CD4-positive, alpha-beta T cell treated with Interleukin-12 subunit alpha and Interleukin-12 subunit beta, for 1 hour (primary cell): Measurements from ENCODE around the gene EN2.

Source experiments
- DNase-seq: peaks from one replicate; pipeline ENCODE4 v3.0.0-alpha.2; 2020

EN2 gene

DNA sequence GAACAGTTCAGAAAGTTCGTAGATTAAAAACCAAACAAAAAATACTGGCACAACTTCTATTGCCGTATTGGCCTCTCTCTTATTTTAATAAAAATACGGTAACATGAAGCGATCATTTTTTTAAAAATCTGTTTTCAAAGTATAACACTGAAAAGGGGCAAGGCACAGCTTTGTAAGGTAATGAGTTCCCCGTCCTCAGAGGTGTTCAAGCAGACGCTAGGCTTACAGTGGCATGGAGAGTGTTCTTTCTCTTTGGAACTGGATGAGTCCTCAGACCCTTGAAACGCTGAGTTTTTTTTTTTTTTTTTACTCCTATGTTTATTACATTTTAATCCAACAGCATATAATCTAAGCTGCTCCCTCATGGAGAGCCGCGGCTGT, 7.8 kb downstream of the EN2 start:
- DNase-seq = no peak

DNA sequence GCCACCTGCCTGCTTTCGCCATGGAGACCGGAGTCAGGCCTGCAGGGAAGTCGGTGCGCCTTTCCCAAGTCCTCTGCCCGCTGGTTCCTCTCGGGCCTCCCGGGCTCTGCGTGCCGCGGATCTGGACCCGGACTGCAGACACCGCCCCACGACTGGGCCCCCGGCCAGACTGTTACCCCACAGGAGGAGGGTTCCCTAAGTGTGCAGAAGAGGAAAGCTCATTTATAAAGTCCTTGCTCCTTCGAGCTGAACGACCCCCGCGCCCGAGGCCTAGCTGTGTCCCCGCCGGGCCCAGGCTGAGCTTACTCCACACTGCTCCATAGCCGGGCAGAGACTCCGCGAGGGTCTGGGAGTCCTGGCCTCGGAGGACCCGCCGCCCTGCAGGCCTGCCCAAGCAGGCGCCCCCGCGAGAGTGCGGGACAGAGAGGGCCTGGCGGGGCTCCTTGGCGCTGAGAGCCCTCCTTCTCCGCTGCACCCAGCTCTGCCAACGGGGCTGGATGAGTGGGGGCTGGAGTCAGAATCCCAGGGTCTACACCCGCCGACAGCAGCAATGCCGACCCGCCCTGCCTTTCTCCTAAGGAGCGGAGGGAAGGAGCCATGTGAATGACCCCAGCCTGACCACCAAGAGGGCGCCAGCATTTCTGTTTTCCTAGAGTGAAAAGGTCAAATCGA, 8.3 kb downstream of the EN2 start:
- no peak for DNase-seq

DNA sequence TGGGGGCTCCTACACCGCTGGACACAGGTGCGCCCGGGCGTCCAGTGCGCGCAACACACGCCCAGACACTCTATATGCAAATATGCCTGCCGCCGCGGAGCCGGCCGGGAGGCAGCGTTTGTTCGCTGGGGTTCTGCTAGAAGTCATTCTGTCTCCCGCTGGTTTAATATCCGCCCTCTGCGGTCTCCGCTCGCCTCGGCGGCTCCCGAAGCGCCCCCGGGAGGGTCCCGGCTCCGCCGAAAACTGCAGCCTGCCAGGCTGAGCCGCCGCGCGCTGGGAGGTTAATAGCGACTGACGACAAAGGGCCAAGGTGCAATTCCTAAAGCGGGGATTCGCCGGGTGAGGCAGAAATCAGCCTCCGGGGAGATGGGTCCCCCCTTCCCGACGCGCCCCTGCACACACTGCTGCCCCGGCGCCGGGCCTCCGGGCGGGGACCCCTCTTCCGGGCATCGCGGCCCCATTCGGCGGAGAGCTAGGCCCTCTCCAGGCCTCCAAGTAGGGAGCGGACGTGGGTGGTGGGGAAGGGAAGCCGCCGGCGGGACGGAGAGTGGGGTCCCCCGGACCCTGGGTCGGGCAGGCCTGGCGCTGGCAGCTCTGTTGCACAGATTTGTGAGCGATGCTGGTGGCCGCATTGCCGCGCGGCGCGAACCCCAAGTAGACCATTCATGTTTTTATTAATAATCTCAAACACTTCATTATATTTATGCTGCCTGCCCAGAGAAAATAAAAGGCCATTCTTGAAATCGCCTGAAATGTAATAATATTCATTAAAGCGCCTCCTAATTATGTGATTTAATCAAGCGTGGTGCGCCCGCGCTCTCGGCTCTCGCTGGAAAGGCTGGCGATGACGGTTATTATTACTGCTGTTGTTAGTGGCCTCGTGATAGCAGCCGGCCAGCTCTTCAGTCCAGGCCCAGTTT, 9.1 kb downstream of the EN2 start:
- DNase-seq = no peak

DNA sequence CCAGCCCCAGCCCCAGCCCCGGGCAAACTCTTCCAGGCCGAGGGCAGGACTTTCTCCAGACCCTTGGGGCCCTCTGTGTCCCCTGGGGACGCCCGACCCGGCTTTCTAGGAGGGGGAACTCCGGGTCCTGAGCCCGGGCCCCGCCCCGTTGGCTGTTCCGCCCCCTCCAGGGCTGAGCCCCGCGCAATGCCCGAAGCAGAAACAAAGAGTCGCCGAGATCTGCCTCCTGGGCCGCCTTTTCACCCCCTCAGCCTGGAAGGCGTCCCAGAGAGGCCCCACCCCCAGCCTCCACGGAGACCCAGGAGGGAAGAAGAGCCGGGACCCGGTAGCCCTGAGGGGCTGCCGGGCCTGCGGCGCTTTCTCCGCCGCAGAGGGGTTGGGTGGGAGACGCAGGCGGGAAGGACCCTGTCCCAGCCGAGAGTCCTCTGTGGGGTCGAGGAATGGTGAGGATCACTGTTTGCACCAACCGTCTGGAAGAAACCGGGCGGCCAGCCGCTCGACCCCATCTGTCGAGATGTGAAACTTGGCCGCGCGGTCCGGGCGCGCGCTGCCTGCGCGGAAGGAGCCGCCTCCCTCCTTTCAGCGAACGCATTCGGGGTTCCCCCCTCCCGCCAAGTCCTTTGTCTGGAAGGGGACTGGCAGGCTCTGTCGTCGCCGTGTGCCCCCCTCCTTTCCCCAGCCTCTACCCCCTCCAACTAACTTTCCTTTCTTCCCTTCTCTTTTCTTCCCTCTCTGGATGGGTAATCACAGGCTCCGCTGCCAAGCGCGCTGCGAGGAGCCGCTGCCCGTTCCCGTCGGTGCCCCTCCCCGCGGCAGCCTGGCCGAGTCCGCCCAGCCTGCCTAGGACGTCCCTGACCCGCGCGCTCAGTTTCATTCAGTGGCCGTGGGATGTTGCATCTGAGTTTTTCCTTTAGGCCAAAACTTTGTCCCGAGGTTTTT, 10.2 kb downstream of the EN2 start:
- DNase-seq = no peak

DNA sequence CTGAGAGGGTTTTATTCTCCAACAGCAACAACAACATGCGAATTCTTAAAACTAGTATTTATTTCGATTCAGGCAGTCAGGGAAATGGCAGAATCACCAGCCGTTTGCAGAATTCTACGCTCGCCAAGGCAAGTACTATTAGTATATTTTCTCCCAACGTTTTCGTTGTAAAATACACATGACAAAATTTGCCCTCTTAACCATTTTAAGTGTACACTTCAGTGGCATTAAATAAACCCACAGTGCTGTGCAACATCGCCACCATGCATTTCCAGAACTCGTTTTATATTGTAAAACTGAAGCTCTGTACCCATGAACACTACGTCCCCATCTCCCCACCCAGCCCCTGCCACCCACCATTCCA, 10.8 kb downstream of the EN2 start:
- DNase-seq = no peak

DNA sequence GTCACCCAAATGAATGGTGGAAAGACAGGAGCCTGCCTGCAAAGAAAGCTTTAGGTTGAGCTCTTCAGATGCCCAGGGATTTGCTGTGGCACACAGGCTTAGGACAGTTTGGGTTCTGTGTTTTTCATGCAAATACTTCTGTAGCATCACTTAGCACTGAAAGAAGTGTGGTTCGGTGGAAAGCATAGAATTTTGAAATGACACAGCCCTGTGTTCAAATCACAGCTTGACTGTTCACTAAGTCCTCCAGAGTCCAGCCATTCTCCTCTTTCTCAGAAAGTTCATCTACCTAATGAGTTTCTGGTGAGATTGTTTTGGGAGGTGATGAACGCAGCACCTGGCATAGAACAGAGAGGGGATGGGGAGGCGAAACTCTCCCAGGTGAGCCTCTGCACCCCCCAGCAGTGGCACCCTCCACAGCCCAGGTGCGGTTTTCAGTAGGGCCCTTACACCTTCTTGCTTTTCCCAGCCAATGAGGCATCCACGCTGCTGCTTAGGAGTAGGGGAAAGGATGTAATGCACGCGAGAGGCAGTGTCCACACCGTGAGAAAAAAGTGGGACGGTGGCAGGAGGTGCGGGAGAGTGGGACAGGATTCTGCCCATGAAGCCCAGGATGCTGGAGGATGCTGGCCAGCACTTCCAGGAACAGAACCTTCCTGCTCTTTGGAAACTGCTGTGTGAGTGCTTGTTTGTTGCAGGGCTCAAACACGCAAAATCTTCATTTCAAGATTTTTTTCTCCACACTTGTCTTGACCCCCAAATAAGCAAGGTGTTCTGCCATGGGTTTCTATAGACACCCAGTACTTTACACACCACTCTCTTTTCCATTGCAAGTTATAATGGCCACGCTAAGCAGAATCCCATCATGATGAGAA, 11.6 kb downstream of the EN2 start:
- DNase-seq = no peak

DNA sequence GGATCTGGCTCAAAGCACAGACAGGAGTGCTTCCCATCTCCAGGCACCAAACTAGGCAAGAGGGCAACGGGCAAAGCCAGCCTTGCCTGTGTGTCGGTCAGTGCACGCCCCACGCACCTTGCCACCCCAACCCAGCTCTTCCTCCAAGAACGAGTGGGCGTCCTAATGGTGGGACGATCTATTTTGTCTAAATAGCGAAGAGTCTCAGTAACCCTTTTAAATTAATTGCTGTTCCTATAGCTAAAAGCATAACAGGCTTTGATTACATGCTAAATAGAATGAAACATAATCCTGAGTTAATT, 12.2 kb downstream of the EN2 start:
- no peak for DNase-seq

DNA sequence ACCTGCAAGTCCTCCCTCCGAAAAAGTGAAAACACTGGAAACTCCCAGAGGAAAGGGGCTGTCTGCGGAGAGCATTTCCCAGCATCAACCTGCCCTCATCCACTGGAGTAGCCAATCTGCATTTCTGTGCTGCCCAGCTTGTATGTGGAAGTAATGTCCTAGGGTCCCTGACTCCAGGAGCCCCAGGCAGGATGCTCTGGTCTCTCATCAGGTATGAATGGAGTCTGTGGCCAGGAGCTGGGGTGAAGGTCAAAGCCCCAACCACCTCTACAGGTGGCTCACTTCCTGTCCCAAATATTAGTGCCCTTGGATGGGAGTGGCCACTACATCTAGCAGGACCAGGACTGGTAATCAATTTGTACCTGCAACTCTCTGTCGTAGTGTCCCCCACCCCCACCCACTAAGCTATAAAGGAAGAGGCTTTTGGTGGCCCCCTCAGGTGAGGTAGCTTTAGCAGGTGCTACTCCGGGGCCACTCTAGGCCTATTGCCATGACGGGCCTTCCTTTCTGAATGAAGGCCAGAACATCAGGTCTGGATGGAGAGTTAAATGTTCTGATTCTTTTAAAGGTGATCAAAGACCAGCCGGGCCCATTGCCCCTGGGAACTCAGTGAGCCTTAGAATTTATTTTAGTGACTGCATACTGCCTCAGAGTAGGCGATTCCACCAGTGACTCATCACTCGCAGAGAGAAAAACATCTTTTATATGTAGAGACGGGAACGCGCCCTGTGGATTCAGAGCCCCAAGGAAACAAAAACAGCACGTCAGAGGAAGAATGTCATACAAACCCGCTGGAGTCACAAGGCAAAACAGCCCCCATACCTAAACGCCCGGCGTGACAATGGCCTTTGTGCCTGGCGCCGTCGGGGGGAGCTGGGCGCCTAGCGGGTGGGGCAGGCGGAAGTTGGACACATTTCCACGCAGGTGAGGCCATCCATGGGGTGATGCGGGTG, 13.0 kb downstream of the EN2 start:
- no peak for DNase-seq

DNA sequence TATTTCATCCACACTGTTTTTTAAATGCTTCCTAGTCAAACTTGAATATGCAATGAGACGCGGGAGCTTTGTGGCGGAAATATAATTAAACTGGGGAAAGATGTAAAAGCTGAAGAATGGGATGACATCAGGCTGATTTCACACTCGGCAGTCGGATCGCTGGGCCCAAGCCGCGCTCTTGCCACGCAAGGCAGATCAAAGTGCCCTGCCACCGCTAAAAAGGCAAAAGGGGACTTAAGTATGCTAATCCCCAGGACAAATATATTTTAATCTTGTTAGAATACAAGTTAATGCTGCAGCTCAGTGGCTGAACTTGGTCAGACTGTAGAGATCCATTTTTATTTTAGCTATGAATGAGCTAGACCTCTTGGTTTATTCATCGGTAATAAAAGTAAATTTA, 13.8 kb downstream of the EN2 start:
- no peak for DNase-seq

DNA sequence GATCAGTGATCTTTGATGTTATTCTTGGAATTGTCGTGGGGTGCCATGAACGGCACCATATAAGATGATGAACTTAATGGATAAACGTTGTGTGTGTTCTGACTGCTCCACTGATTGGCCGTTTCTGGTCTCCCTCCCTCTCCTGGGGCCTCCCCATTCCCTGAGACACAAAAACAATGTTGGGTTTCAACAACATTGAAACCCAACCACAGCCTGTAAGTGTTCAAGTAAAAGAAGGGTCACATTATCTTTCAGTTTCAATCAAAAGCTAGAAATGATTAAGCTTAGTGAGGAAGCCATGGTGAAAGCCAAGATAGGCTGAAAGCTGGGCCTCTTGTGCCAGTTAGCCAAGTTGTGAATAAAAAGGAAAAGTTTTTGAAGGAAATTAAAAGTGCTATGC, 19.5 kb downstream of the EN2 start:
- no peak for DNase-seq

DNA sequence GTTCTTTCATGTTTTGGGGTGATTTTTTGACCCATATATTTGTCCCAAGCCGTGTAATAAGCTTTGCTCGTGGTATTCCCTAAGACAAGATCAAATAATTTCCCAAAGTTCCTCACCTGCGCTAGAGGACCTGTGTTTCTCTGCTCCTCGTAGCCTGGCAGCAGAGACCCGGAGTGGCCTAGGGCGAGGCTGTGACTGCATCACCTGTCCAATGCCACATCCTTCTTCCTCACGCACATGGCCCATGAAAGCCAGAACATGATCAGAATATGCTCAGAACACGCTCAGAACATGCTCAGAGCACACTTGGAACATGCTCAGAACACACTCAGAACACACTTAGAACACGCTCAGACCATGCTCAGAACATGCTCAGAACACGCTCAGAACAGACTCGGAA, 23.8 kb downstream of the EN2 start:
- DNase-seq = no peak

DNA sequence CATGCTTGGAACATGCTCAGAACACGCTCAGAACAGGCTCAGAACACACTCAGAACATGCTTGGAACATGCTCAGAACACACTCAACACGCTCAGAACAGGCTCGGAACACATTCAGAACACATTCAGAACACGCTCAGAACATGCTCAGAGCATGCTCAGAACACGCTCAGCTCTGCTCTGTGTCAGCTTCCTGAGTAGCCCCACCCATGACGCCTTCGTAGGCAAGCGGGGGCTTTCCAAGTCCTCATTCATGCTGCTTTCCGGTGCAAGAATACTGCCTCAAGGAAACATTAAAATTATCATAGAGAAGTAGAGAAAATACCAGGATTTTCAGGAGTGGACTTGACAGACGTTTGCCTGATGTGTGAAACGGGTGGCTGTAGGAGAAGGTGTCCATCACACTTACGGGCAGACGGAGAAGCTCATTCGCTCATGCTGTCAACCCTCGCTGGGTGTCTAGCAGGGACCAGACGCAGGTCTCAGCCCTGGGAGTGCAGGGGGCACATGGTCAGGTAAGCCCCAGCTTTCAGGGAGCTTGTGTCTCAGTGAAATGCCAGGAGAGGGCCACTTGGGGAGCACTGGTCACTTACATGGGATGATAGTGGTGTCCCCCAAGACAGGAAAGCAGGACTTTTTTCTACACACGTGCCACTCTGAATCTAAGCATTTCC, 24.7 kb downstream of the EN2 start:
- no peak for DNase-seq

DNA sequence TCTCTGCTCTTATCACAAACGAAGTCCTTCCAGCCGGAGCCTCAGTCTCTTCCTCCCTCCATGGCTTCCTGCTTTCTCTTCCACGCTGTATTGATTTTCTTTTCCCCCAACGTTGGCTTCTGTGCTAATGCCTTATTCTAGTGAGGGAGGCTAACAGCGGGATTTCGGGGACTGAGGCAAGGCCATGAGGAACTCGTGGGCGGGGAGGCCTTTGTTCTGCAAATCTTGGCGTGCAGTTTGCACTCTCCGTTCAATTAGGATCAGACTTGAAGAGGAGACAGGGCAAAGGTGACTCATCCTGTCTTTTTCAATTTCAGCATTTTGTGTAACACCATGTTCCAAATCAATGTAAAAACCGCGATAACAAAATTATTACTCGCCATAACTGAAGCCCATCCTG, 25.3 kb downstream of the EN2 start:
- no peak for DNase-seq

DNA sequence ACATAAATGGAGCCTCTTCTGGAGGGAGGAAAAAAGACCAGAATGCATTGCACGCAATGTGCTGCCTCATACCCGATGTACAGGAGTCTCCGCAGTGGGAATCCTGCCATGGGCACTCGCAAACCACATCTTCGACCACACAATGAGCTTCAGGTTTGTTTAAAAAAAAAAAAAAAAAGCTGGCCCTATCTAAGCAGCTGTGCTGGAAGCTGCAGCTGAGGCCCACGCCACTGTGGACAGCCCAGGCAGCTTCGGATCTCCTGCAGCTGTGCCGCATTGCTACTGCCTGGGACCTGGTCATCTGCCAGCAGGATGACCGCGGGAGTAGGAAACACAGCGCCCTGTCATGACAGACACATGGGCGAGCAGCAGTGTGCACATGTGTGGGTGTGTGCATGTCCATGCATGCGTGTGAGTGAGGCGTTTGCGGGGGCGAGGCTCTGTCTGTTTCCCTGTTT, 26.0 kb downstream of the EN2 start:
- DNase-seq = no peak

DNA sequence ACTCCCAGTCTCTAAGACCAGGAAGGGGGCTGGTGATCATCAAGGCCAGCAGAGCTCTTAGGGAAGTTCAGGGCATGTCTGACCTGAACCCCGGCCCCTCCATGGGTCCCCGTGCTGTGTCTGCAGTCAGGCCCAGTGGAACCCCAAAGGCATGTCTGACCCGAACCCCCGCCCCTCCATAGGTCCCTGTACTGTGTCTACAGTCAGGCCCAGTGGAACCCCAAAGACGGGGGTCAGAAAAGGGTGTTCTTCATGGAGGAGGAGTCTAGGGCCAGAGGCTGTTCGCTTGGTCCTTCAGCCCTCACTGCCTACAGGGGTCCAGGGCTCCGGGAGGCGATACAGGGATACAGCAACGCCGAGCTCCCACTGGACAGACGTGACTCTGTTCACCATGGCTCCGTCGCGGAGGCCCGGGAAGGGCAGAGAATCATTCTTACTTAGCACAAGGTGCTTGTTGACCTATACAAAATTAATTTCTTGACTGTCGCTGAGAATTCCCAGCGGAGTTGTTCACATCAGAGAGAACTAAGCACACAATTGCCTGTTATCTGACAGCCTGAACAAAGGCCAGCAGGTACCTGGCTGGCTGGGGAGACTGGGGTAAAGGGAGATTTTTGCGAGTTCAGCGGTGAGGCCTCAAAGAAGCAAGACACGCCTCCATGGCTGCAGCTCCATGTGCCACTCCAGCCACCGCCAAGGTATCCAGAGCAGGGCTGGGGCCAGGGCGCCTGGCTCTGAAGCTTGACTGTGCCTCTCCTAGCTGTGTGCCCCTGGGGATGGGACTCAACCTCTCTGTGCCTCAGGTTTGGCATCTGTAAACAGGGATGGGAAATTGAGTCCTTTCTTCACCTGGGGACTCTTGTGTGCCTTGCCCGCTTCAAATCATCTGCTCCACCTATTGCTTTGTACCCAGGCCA, 26.8 kb downstream of the EN2 start:
- no peak for DNase-seq

DNA sequence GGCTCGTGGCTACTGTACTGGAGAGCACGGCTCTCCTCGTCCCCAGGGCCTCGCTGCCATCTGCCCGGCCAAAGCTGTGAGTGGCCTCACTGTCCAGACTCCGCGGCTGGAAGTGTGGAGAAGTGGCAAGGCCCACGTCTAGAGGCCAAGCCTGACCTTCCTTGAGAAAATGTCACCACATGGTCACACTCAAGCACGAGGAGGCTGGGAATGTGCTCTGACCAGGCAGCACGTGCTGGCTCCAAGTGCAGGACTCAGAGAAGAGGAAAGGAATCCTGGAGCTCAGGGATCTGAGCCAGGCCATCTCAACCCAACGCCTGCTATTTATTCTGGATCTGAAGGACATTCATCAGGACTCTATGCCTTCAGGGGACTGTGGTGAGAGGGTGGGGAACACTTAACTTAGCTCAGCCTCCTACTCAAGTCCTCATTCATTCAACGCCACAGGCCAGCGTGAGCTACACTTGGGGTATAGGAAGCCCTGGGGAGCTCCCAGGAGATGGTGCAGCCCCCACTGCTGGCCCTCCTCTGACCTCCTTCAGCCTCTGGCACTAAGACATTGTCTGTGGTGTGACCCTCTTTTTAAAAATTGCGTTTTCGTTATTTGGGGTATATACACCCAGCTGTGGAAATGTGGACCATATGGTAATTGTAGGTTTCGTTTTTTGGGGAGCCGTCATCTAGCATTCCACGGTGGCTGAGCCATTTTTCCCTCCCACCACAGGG, 29.0 kb downstream of the EN2 start:
- DNase-seq = no peak

DNA sequence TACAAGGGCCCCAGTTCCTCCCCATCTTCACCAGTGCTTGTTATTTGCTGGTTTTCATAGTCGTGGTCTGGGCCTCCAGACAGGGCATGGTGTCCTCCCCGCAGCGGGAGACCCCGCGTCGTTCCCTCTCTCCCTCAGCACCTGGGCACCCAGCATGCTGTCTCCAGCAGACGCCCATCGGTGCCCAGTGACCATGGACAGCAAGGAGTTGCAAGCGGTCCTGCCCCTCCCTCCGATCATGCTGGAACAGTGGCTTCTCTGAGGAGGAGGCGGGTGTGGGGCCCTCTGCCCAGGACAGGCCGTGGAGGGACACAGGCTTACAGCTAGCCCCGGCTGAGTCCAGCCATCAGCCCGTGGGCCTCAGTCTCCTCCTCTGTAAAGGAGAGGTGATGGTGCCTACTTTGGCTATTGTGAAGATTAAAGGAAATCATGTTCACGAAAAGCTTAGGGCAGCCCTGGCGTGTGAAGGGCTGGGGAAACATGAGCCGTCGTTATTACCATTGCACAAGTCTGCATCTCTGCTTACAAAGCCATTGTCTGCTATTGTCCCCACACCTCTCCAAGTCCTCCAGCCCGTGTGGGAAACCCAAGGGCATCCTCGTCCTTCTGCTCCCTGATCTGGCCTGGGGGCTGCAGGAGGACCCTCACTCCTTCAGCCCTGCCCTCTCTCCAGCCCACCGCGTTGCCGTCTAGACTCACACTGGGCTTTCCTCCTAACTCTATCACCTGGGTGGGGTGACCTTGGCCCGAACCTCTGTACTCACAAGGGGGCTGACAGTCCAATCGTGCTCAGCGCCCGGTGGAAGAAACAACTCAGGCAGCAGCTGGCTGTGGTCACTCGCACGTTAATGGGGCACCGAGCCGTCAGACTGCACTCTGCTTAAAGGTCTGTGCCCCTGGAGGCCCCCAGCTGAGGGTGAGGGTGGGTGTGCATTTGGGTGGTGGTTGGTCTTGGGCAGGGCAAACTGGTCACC, 29.9 kb downstream of the EN2 start:
- no peak for DNase-seq
